ENCODE measurements around the gene PPFIA4.
"Not testable (repeated sequence)": the region's sequence is repeated elsewhere in the genome, so short reads cannot be mapped to it uniquely, and the experiment has no call there.

The PPFIA4 gene

DNA sequence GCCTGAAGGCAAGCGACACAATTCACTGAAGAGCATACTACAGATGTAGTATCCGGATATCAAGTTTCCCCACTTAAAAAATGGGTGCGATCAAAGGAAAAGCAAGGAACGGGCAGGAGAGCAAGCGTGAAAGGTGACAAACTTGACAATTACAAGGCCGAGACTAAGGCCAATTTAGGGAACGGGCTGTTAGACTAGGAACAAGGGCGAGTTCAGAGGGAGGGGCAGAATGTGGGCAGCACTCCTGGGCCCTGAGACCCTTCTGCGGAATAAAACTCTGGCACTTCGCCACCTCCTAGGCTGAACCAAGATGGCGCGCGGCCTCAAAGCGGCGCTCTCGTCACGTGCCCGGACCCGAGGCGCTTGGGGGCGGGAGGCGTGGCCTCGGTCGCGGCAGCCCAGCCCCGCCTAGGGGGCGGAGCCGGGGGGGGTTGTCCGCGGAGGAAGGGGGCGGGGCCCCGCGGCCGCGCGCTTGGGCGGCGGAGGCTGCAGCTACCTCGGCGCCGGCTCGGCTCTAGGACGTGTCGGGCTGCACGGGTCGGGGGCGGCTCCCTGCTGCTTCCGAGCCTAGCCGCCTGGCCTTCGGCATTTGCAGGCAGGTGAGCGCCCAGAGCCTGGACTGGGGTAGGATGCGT lies at the start of gene PPFIA4:
Gene PPFIA4, plus strand, starts transcription at position 461 of the 635 bp plus-strand sequence. CDS start 12,518 bp downstream, outside the sequence.
- no peak for TF ChIP-seq CTCF (conservative IDR thresholded peaks at IDR 0.05; ENCODE audit: control insufficient read depth, insufficient read depth, low read depth, low read length)
- peak within 1 kb of the TSS; percentile 60 for H3K4me3 ChIP-seq (ENCODE audit: control insufficient read depth, low read depth, low read length)
- peak; percentile 77 for DNase-seq (ENCODE audit: low read depth)

- no peak for TF ChIP-seq CTCF (conservative IDR thresholded peaks at IDR 0.05; ENCODE audit: control insufficient read depth, insufficient read depth, low read depth, low read length)
- H3K4me3 ChIP-seq (ENCODE audit: control insufficient read depth, low read depth, low read length): no peak overlapping the region
- DNase-seq (ENCODE audit: low read depth): no peak
Observed at GRCh38 chr1:202976633-202977032, 49.7 kb upstream of the PPFIA4 start.

- H3K4me3 ChIP-seq (ENCODE audit: control insufficient read depth, low read depth, low read length): no peak overlapping the region
- no peak for DNase-seq (ENCODE audit: low read depth)
- no peak for TF ChIP-seq CTCF (conservative IDR thresholded peaks at IDR 0.05; ENCODE audit: control insufficient read depth, insufficient read depth, low read depth, low read length)
Observed at GRCh38 chr1:202979459-202979858, 46.8 kb upstream of the PPFIA4 start.

DNA sequence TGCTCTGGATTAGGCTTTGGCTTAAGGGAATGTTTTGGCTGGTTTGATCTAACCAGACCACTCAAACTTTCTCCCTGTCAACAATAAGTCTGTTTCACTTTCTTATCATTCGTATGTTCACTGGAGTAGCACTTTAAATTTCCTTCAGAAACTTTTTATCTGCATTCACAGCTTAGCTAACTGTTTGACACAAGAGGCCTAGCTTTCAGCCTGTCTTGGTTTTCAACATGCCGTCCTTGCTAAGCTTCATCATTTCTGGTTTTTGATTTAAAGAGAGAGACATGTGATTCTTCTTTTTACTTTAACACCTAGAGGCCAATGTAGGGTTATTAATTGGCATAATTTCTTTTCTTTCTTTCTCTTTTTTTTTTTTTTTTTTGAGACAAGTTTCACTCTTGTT lies 44.4 kb upstream of the PPFIA4 start:
- H3K4me3 ChIP-seq (ENCODE audit: control insufficient read depth, low read depth, low read length): no peak overlapping the region
- no peak for DNase-seq (ENCODE audit: low read depth)
- no peak for TF ChIP-seq CTCF (conservative IDR thresholded peaks at IDR 0.05; ENCODE audit: control insufficient read depth, insufficient read depth, low read depth, low read length)

- no peak for DNase-seq (ENCODE audit: low read depth)
- no peak for TF ChIP-seq CTCF (conservative IDR thresholded peaks at IDR 0.05; ENCODE audit: control insufficient read depth, insufficient read depth, low read depth, low read length)
- H3K4me3 ChIP-seq (ENCODE audit: control insufficient read depth, low read depth, low read length): no peak overlapping the region
Observed at GRCh38 chr1:202982715-202983430, 43.4 kb upstream of the PPFIA4 start.

- not testable (repeated sequence) for DNase-seq (ENCODE audit: low read depth); H3K4me3 ChIP-seq (ENCODE audit: control insufficient read depth, low read depth, low read length)
Observed at GRCh38 chr1:202986120-202986519, 40.2 kb upstream of the PPFIA4 start.

GRCh38 chr1:202987255-202987654 lies 39.0 kb upstream of the PPFIA4 start:
- no peak for DNase-seq (ENCODE audit: low read depth)
- TF ChIP-seq CTCF (conservative IDR thresholded peaks at IDR 0.05; ENCODE audit: control insufficient read depth, insufficient read depth, low read depth, low read length): no peak
- H3K4me3 ChIP-seq (ENCODE audit: control insufficient read depth, low read depth, low read length): no peak overlapping the region

All from fibroblast of mammary gland (primary cell).